Small intestine (tissue), 16 donors: Measurements from ENCODE around the gene AADAC. TPM values are rescaled to one million over a fixed set of nuclear protein-coding genes. Genes with fewer than 3 reads are reported as not detected.
"Not testable (repeated sequence)": the region's sequence is repeated elsewhere in the genome, so short reads cannot be mapped to it uniquely, and the experiment has no call there.

Experiments used
- DNase-seq, 2 donors: peaks; one replicate each; pipeline versions ENCODE4 v3.0.0 to v3.0.0-alpha.2; 2013
- FAIRE-seq: peaks from 2 replicates; lab custom pipeline; 2012; peaks lifted over from hg19 to GRCh38; lab: Jason Lieb, UNC
- H3K27ac ChIP-seq, 3 donors: one replicate each; pipeline ENCODE4 v1.5.1; 2013; ENCODE audit warnings: low read length in 2 of 3, mild to moderate bottlenecking in 2 of 3, control low read depth in 1 of 3, inconsistent platforms in 1 of 3, low read depth in 1 of 3, moderate library complexity in 1 of 3
- H3K27me3 ChIP-seq, 3 donors: one replicate each; pipeline ENCODE4 v1.6.1; 2013; ENCODE audit warnings: low read length in 3 of 3, inconsistent platforms in 1 of 3; ENCODE audit not compliant: control insufficient read depth in 3 of 3, insufficient read depth in 3 of 3
- H3K36me3 ChIP-seq, 3 donors: one replicate each; pipeline ENCODE4 v1.6.1; 2013; ENCODE audit warnings: low read length in 3 of 3, inconsistent platforms in 1 of 3, low read depth in 1 of 3, mild to moderate bottlenecking in 1 of 3, moderate library complexity in 1 of 3; ENCODE audit not compliant: control insufficient read depth in 3 of 3, insufficient read depth in 2 of 3
- H3K4me1 ChIP-seq, 3 donors: one replicate each; pipeline ENCODE4 v1.6.1; 2013; ENCODE audit warnings: low read length in 2 of 3, inconsistent platforms in 1 of 3, low read depth in 1 of 3, mild to moderate bottlenecking in 1 of 3, moderate library complexity in 1 of 3; ENCODE audit not compliant: control insufficient read depth in 3 of 3, insufficient read depth in 2 of 3
- H3K4me3 ChIP-seq, 3 donors: one replicate each; pipeline ENCODE4 v1.5.1; 2013; ENCODE audit warnings: low read length in 3 of 3, control low read depth in 1 of 3, inconsistent platforms in 1 of 3, low read depth in 1 of 3, mild to moderate bottlenecking in 1 of 3, moderate library complexity in 1 of 3
- H3K9me3 ChIP-seq, 2 donors: one replicate each; pipeline ENCODE4 v1.6.1; 2013; ENCODE audit warnings: low read depth in 1 of 2, low read length in 1 of 2; ENCODE audit not compliant: control insufficient read depth in 2 of 2, insufficient read depth in 1 of 2
- WGBS, 3 donors: extraction: QIAGEN DNeasy Blood & Tissue Kit; methylation state at CpG; one replicate each; pipeline ENCODE4 v1.1.7; 2013; 5-methylcytosine and 5-hydroxymethylcytosine counted together
- long read RNA-seq, 10 donors: transcript quantifications; one replicate each; lab custom pipeline, GENCODE V29; 2026
- polyA plus RNA-seq, 4 donors: library from polyadenylated mRNA; stranded (reverse) in 3 of 4; unstranded in 1 of 4; fragments of 200-250 nt in 3 of 4; fragments of 120-200 nt in 1 of 4; gene quantifications; one replicate each; pipeline versions ENCODE4 v1.2.1 to v1.2.3, GENCODE V29; 2013
- donor health status: healthy with polysubstance abuse.
- donor health status: control.
- donor health status: control.
- donor health status: Bipolar disorder and iron deficiency.
- donor health status: healthy.

AADAC gene, protein sequence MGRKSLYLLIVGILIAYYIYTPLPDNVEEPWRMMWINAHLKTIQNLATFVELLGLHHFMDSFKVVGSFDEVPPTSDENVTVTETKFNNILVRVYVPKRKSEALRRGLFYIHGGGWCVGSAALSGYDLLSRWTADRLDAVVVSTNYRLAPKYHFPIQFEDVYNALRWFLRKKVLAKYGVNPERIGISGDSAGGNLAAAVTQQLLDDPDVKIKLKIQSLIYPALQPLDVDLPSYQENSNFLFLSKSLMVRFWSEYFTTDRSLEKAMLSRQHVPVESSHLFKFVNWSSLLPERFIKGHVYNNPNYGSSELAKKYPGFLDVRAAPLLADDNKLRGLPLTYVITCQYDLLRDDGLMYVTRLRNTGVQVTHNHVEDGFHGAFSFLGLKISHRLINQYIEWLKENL
- polyA plus RNA-seq: 100 to 1,000 TPM in 2 of 4 donors, 10 to 100 TPM in 2; 55.5 to 142 (median 97.7) TPM
- long read RNA-seq, donor 1: 0 reads
- long read RNA-seq, donor 2, transcript AADAC-201 (5 exons, 1,642 nt): major isoform, 37 of 39 reads
- long read RNA-seq, donor 2, partial matches to known transcripts: 0 of 39 reads
- long read RNA-seq, donor 2, other reads (novel, unspliced or antisense): 0 of 39 reads
- long read RNA-seq, donor 3, transcript AADAC-201 (5 exons, 1,642 nt): major isoform, 35 of 63 reads
- long read RNA-seq, donor 3, partial matches to known transcripts: 25 of 63 reads
- long read RNA-seq, donor 3, other reads (novel, unspliced or antisense): 0 of 63 reads
- long read RNA-seq, donor 4: 0 reads
- long read RNA-seq, donor 5, transcript AADAC-201 (5 exons, 1,642 nt): major isoform, 7 of 14 reads
- long read RNA-seq, donor 5, partial matches to known transcripts: 6 of 14 reads
- long read RNA-seq, donor 5, other reads (novel, unspliced or antisense): 0 of 14 reads
- long read RNA-seq, donor 6, transcript AADAC-201 (5 exons, 1,642 nt): major isoform, 61 of 64 reads
- long read RNA-seq, donor 6, partial matches to known transcripts: 0 of 64 reads
- long read RNA-seq, donor 6, other reads (novel, unspliced or antisense): 0 of 64 reads
- long read RNA-seq, donor 7: 0 reads
- long read RNA-seq, donor 8, partial matches to known transcripts: 0 of 2 reads
- long read RNA-seq, donor 8, other reads (novel, unspliced or antisense): 0 of 2 reads
- long read RNA-seq, donor 9, transcript AADAC-201 (5 exons, 1,642 nt): major isoform, 6 of 6 reads
- long read RNA-seq, donor 9, partial matches to known transcripts: 0 of 6 reads
- long read RNA-seq, donor 9, other reads (novel, unspliced or antisense): 0 of 6 reads
- long read RNA-seq, donor 10, transcript AADAC-201 (5 exons, 1,642 nt): major isoform, 7 of 7 reads
- long read RNA-seq, donor 10, partial matches to known transcripts: 0 of 7 reads
- long read RNA-seq, donor 10, other reads (novel, unspliced or antisense): 0 of 7 reads

DNA sequence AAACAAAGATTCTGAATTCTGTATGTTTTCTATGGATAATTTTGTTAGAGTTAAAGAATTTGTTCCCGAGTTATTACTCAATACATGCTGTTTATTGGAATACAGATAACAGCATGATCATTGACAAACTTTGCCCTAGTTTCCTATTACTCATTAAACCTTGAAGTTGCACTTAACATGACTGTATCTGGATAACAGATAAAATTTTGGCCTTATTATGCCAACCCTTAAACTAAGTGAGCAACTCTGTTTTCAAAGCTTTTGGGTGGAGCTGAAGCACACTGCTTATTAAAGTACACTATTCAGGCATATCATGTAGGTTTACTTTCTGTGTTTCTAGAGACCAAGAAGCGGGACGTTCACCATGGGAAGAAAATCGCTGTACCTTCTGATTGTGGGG is at the start of gene AADAC:
AADAC (plus strand) TSS at position 318 of the 400 bp plus-strand sequence; CDS start at position 365, 47 bp downstream.
- Histone ChIP-seq H3K27ac (peak within 1 kb of the TSS in 1 of 3 donors; percentile 79), H3K36me3 (peaks cover 0 to 2% (median 0%) of the 10 kb centered on the region in 3 donors), H3K9me3 (peaks cover 0 to 29% of the 10 kb centered on the region in 2 donors), H3K4me3 (peak within 1 kb of the TSS in 2 of 3 donors; percentile 53 to 54), H3K4me1 (peaks cover 0 to 10% (median 2%) of the 10 kb centered on the region in 3 donors), H3K27me3 (no peaks in the 10 kb centered on the region)
- DNase-seq (peak; percentile 75 to 87), FAIRE-seq (peak; percentile 47)
- 17 to 67% (median 43%) methylated on average over 4 of the region's 4 CpGs for WGBS, 3 donors

DNA sequence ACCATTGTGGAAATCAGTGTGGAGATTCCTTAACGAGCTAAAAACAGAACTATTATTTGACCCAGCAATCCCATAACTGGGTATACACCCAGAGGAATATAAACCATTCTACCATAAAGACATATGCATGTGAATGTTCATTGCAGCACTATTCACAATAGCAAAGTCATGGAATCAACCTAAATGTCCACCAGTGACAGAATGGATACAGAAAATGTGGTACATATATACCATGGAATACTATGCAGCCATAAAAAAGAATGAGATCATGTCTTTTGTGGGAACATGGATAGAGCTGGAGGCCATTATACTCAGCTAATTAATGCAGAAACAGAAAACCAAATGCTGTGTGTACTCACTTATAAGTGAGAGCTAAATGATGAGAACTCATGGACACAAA is 49.2 kb upstream of the AADAC start:
- not testable (repeated sequence) for FAIRE-seq, H3K4me3 ChIP-seq, H3K9me3 ChIP-seq, H3K27ac ChIP-seq, DNase-seq, H3K36me3 ChIP-seq, H3K27me3 ChIP-seq
- H3K4me1 ChIP-seq: peaks cover 0 to 11% (median 0%) of the 10 kb centered on the region in 3 donors
- 68 to 80% (median 76%) methylated on average over 1 of the region's 1 CpG for WGBS, 3 donors

DNA sequence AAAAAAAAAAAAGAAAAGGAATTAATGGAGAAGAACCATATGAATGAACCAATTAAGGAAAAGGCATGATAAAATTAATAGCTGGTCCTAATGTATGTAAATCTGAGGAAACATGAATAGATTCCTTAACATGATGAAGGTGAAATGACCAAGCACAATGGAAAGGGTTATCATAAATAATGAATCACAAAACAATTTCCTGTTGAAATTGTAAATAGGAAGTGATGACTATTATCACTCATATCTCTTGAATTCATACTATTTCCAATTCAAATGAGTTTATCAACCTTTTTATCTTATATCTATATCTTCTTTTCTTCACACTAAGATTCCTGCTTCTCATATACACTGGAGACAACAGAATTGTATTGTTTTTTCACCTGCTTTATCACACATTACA is 48.2 kb upstream of the AADAC start:
- DNase-seq (no peak), FAIRE-seq (peak; percentile 87)
- Histone ChIP-seq H3K9me3 (no peaks in the 10 kb centered on the region), H3K36me3 (no peaks in the 10 kb centered on the region), H3K4me1 (peaks cover 0 to 13% (median 0%) of the 10 kb centered on the region in 3 donors), H3K4me3 (no peak overlapping the region), H3K27ac (no peak overlapping the region), H3K27me3 (no peaks in the 10 kb centered on the region)

DNA sequence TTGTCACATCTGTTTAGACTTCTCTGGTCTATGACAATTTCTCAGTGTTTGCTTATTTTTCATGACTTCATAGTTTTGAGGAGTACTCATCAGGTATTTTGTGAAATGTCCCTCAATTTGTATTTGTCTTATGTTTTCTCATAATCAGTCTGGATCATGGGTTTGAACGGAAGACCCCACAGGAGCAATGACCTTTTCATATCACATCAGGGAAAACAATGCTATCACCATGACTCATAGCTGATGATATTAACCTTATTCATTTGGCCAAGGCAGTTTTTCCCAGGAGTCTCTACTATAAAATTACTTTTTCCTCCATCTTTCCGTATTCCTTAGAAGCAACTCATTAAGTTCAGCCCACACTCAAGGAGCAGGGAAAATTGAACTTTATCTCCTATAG is 47.5 kb upstream of the AADAC start:
- no peaks in the 10 kb centered on the region for H3K9me3 ChIP-seq
- 56 to 71% (median 56%) methylated on average over 2 of the region's 2 CpGs for WGBS, 3 donors
- no peak for FAIRE-seq

DNA sequence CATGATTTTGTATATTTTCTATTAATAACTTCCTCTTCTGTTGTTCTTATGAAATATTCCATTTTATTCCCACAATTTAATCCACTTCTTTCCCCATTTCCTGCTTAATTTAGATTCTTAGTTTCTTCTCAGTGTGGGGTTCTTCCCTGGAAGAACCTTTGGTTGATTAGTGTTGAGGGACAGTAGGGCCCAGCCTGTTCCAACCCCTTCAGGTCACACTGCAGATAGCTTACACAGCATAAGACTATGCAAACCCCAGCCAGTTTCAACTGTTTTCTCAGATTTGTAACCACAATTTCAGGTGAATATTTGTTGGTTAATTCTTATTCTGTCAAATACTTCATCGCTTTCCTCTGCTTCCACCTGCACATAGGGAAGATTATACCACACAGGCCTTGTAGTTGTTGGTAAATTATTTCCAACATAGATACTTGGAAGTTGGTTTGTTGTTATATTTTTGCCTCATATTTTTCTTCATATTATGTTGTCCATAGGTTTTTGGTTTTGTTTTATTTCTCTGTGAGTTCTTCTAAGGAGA is 45.5 kb upstream of the AADAC start:
- WGBS, 3 donors: 94 to 98% (median 97%) methylated on average over 1 of the region's 1 CpG
- Histone ChIP-seq H3K27me3 (no peaks in the 10 kb centered on the region), H3K9me3 (no peaks in the 10 kb centered on the region), H3K4me3 (no peak overlapping the region), H3K4me1 (peaks cover 0 to 18% (median 0%) of the 10 kb centered on the region in 3 donors), H3K27ac (peak overlapping the region in 1 of 3 donors; percentile 8), H3K36me3 (no peaks in the 10 kb centered on the region)
- FAIRE-seq (no peak), DNase-seq (peak in 1 of 2 donors; percentile 32)

More for the DNA sequence above, 47.5 kb upstream of the AADAC start:
- Histone ChIP-seq H3K36me3 (no peaks in the 10 kb centered on the region), H3K27me3 (no peaks in the 10 kb centered on the region), H3K4me1 (peaks cover 0 to 13% (median 0%) of the 10 kb centered on the region in 3 donors), H3K27ac (no peak overlapping the region), H3K4me3 (no peak overlapping the region)
- no peak for DNase-seq

DNA sequence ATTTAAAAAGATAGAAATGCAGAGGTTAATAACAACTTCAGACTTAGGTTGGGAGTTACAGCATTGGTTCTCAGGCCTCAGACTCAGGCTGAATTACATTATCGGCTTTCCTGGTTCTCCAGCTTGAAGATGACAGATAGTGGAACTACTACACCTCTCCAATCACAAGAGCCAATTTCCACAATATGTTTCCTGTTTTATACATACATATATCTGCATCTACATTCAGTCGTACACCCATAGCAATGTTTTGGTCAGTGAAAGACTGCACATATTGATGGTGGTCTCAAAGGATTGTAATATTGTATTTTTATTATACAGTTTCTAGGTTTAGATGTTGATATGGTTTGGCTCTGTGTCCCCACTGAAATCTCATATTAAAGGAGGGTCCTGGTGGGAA is 44.7 kb upstream of the AADAC start:
- no peak for DNase-seq

DNA sequence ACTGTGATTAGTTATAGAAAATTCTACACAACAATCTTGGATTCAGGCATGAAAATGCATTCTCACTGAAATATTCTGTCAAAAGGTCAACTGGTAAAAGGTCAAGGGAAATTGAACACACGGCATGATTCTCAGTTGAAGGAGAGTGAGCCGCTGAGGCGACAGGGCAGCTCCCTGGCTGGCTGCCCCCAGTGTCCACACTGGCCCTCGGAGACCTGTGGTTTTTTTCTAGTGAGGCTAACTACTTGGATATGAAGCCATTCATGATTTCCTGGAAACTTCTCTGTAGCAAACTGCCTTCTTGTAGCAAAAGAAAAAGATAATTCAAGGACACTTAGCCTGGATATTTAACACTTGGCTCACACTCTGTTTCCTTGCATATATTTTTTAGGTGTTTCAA is 43.0 kb upstream of the AADAC start:
- Histone ChIP-seq H3K27ac (peak overlapping the region; percentile 16 to 89 (median 82)), H3K4me3 (peak overlapping the region in 2 of 3 donors; percentile 49 to 51), H3K27me3 (no peaks in the 10 kb centered on the region), H3K9me3 (no peaks in the 10 kb centered on the region), H3K4me1 (peaks cover 0 to 18% (median 0%) of the 10 kb centered on the region in 3 donors), H3K36me3 (no peaks in the 10 kb centered on the region)
- FAIRE-seq: no peak
- DNase-seq: peak; percentile 46 to 61
- WGBS, 3 donors: 9 to 32% (median 18%) methylated on average over 4 of the region's 4 CpGs

More for the DNA sequence above, 44.7 kb upstream of the AADAC start:
- Histone ChIP-seq H3K4me1 (peaks cover 0 to 18% (median 0%) of the 10 kb centered on the region in 3 donors), H3K4me3 (no peak overlapping the region), H3K27ac (peak overlapping the region in 1 of 3 donors; percentile 89), H3K36me3 (no peaks in the 10 kb centered on the region), H3K9me3 (no peaks in the 10 kb centered on the region), H3K27me3 (no peaks in the 10 kb centered on the region)
- WGBS, 3 donors: 50 to 71% (median 70%) methylated on average over 2 of the region's 2 CpGs
- FAIRE-seq: no peak
